ENCODE measurements around the gene PARD6G. TPM values are rescaled to one million over a fixed set of nuclear protein-coding genes. Genes with fewer than 3 reads are reported as not detected.
A peak's percentile ranks its signal among the peaks of the same experiment; 100 is the strongest.

The PARD6G gene
- total RNA-seq, 1 donor from 2014 or later = 25.4 TPM

- DNase-seq = no peak
Observed at GRCh38 chr18:80189531-80189865, 57.8 kb downstream of the PARD6G start.

- DNase-seq = no peak
Observed at GRCh38 chr18:80188643-80189530, 58.4 kb downstream of the PARD6G start.

GRCh38 chr18:80187956-80188642 lies 59.2 kb downstream of the PARD6G start:
- DNase-seq = no peak

GRCh38 chr18:80185545-80185944 lies 61.8 kb downstream of the PARD6G start:
- DNase-seq = no peak

- no peak for DNase-seq
Observed at GRCh38 chr18:80184243-80184772, 63.0 kb downstream of the PARD6G start.

GRCh38 chr18:80183273-80184050 lies 63.9 kb downstream of the PARD6G start:
- DNase-seq = no peak

GRCh38 chr18:80182855-80183254 lies 64.5 kb downstream of the PARD6G start:
- no peak for DNase-seq

GRCh38 chr18:80181642-80182461 lies 65.5 kb downstream of the PARD6G start:
- DNase-seq = no peak

GRCh38 chr18:80180778-80181564 lies 66.3 kb downstream of the PARD6G start:
- no peak for DNase-seq

- no peak for DNase-seq
Observed at GRCh38 chr18:80179857-80180558, 67.3 kb downstream of the PARD6G start.

GRCh38 chr18:80178935-80179818 lies 68.1 kb downstream of the PARD6G start:
- DNase-seq = no peak

- no peak for DNase-seq
Observed at GRCh38 chr18:80177128-80177527, 70.2 kb downstream of the PARD6G start.

- no peak for DNase-seq
Observed at GRCh38 chr18:80176334-80177073, 70.8 kb downstream of the PARD6G start.

GRCh38 chr18:80175451-80176204 lies 71.7 kb downstream of the PARD6G start:
- DNase-seq = no peak

- DNase-seq = no peak
Observed at GRCh38 chr18:80173060-80173459, 74.3 kb downstream of the PARD6G start.

- DNase-seq = no peak
Observed at GRCh38 chr18:80172056-80172455, 75.3 kb downstream of the PARD6G start.

GRCh38 chr18:80171054-80171872 lies 76.1 kb downstream of the PARD6G start:
- peak; percentile 61 for DNase-seq
